GM23338 (cell line): ENCODE results near the gene GPR39. TPM values are rescaled to one million over a fixed set of nuclear protein-coding genes. Genes with fewer than 3 reads are reported as not detected.

Experiments
- ATAC-seq: fragments of 200-7000 bp; cut with Tn5 transposase; 3 replicates; pipeline ENCODE4 v1.9.1; 2020
- DNase-seq: peaks from one replicate; pipeline ENCODE4 v3.0.0-alpha.2; 2015; ENCODE audit warnings: low spot score
- H2AFZ ChIP-seq: fragments of 200-600 bp; sonication (generic); 2 replicates; pipeline ENCODE4 v1.8.0; 2016; ENCODE audit warnings: antibody characterized with exemption, mild to moderate bottlenecking, moderate library complexity
- H3F3A ChIP-seq: fragments of 200-600 bp; sonication (generic); replicated peaks from 2 replicates; pipeline ENCODE4 v1.8.0; 2017; ENCODE audit warnings: antibody characterized with exemption, mixed run types, low read depth
- H3K27ac ChIP-seq: fragments of 200-600 bp; sonication (generic); 2 replicates; pipeline ENCODE4 v1.6.1; 2016; ENCODE audit warnings: low read depth
- H3K27me3 ChIP-seq: fragments of 200-600 bp; sonication (generic); 2 replicates; pipeline ENCODE4 v1.8.0; 2016; ENCODE audit warnings: mild to moderate bottlenecking, mixed run types, moderate library complexity; ENCODE audit not compliant: insufficient read depth
- H3K36me3 ChIP-seq: fragments of 200-600 bp; sonication (generic); 2 replicates; pipeline ENCODE4 v1.8.0; 2016; ENCODE audit warnings: mild to moderate bottlenecking; ENCODE audit not compliant: insufficient read depth
- H3K4me1 ChIP-seq: fragments of 200-600 bp; sonication (generic); 2 replicates; pipeline ENCODE4 v1.8.0; 2016; ENCODE audit warnings: mild to moderate bottlenecking, moderate library complexity; ENCODE audit not compliant: insufficient read depth
- H3K4me2 ChIP-seq: fragments of 200-600 bp; sonication (generic); 2 replicates; pipeline ENCODE4 v1.7.1; 2017; ENCODE audit warnings: mixed run types
- H3K4me3 ChIP-seq: fragments of 200-600 bp; sonication (generic); 2 replicates; pipeline ENCODE4 v1.6.1; 2016; ENCODE audit warnings: mixed run types
- H3K79me2 ChIP-seq: fragments of 200-600 bp; sonication (generic); replicated peaks from 2 replicates; pipeline ENCODE4 v1.8.0; 2017; ENCODE audit warnings: mild to moderate bottlenecking; ENCODE audit not compliant: insufficient read depth
- H3K9me2 ChIP-seq: fragments of 200-600 bp; sonication (generic); 2 replicates; pipeline ENCODE4 v1.8.0; 2017; ENCODE audit not compliant: insufficient read depth
- H4K20me1 ChIP-seq: fragments of 200-600 bp; sonication (generic); replicated peaks from 2 replicates; pipeline ENCODE4 v1.8.0; 2017; ENCODE audit warnings: mild to moderate bottlenecking; ENCODE audit not compliant: insufficient read depth
- H3K27ac Mint-ChIP-seq: 2 replicates; pipeline ENCODE4 v1.8.0; 2020; ENCODE audit warnings: inconsistent platforms, mild to moderate bottlenecking, moderate library complexity, mixed read lengths
- H3K27me3 Mint-ChIP-seq: 3 replicates; pipeline ENCODE4 v1.8.0; 2022; ENCODE audit warnings: low read depth, mild to moderate bottlenecking, moderate library complexity, mixed read lengths, inconsistent platforms; ENCODE audit not compliant: insufficient read depth, poor library complexity
- H3K36me3 Mint-ChIP-seq: 3 replicates; pipeline ENCODE4 v1.8.0; 2021; ENCODE audit warnings: low read depth, mild to moderate bottlenecking, inconsistent platforms, moderate library complexity, mixed read lengths
- H3K4me1 Mint-ChIP-seq: 3 replicates; pipeline ENCODE4 v1.8.0; 2020; ENCODE audit warnings: mild to moderate bottlenecking, inconsistent platforms, mixed read lengths
- H3K4me3 Mint-ChIP-seq: 3 replicates; pipeline ENCODE4 v1.8.0; 2021; ENCODE audit warnings: moderate library complexity, mild to moderate bottlenecking, inconsistent platforms, mixed read lengths
- H3K9me3 Mint-ChIP-seq: 3 replicates; pipeline ENCODE4 v1.8.0; 2020; ENCODE audit warnings: moderate library complexity, mild to moderate bottlenecking, inconsistent platforms, mixed read lengths
- CTCF ChIP-seq, 2 experiments: fragments of 200-600 bp in 1 of 2; sonication (generic) in 1 of 2; conservative IDR thresholded peaks; 2 replicates each; pipeline versions ENCODE4 v1.5.1 to v1.6.1; 2016 to 2017; ENCODE audit warnings: antibody characterized with exemption in 2 of 2, low read depth in 2 of 2, mild to moderate bottlenecking in 2 of 2, moderate library complexity in 1 of 2
- ETS1 ChIP-seq: IDR thresholded peaks from 2 replicates; pipeline ENCODE4 v1.6.1; 2016; ENCODE audit warnings: antibody characterized with exemption
- EZH2 ChIP-seq: fragments of 200-600 bp; sonication (generic); IDR thresholded peaks from one replicate; pipeline ENCODE4 v1.8.0; 2017; ENCODE audit warnings: antibody characterized with exemption, mild to moderate bottlenecking, low read depth; ENCODE audit not compliant: unreplicated experiment
- ZNF114 ChIP-seq: fragments of 250-450 bp; sonication (Bioruptor Pico); IDR thresholded peaks from 2 replicates; pipeline ENCODE4 v1.5.0; 2020; ENCODE audit warnings: mild to moderate bottlenecking, moderate library complexity
- ZNF331 ChIP-seq: fragments of 250-450 bp; sonication (Bioruptor Pico); IDR thresholded peaks from 2 replicates; pipeline ENCODE4 v1.5.0; 2020; ENCODE audit warnings: low read depth, mild to moderate bottlenecking, moderate library complexity
- polyA plus RNA-seq: library from polyadenylated mRNA; unstranded; fragments of >200 nt; fragmentation: Nextera tagmentation; extraction: Ambion mirVana; gene quantifications from 2 replicates; pipeline ENCODE4 v1.2.1, GENCODE V29; 2016
- total RNA-seq: library from RNA; depleted of rRNA; stranded (reverse); fragments of >200 nt; shearing (Covaris generic); gene quantifications from 2 replicates; pipeline ENCODE4 v1.2.3, GENCODE V29; 2014

The GPR39 gene
- total and polyA plus RNA-seq, 2 experiments from 2014 or later, result 0.55 to 1.9 TPM

- Histone ChIP-seq H3K27me3 (no peaks in the 10 kb centered on the region), H4K20me1 (no peaks in the 10 kb centered on the region), H3K9me2 (0 out of 2 replicates have a peak, but pooled peaks cover 4% of the 10 kb centered on the region), H2AFZ (peak overlapping the region; percentile 69), H3K79me2 (no peaks in the 10 kb centered on the region), H3K4me3 (no peak overlapping the region), H3F3A (no peaks in the 10 kb centered on the region), H3K36me3 (no peaks in the 10 kb centered on the region), H3K27ac (no peak overlapping the region), H3K4me2 (no peak overlapping the region), H3K4me1 (peaks cover 31% of the 10 kb centered on the region)
- ATAC-seq (no peak), DNase-seq (no peak)
- Mint-ChIP-seq H3K9me3 (no peaks in the 10 kb centered on the region), H3K36me3 (no peaks in the 10 kb centered on the region), H3K4me3 (no peak overlapping the region), H3K27me3 (peaks cover 6% of the 10 kb centered on the region), H3K4me1 (peaks cover 29% of the 10 kb centered on the region), H3K27ac (no peak overlapping the region)
- TF ChIP-seq ZNF114 (CRISPR knock-in tag) (no peak), CTCF (conservative IDR thresholded peaks at IDR 0.05; ENCODE audit: low read depth in 2 of 2) (peak in 1 of 2 experiments; percentile 38; a peak in 2 of 4 replicates)
Observed at GRCh38 chr2:132584976-132585817, 168.6 kb downstream of the GPR39 start.

- no peaks in the 10 kb centered on the region for H4K20me1 ChIP-seq
- Mint-ChIP-seq H3K27ac (no peak overlapping the region), H3K27me3 (peaks cover 9% of the 10 kb centered on the region), H3K4me1 (peaks cover 34% of the 10 kb centered on the region), H3K36me3 (no peaks in the 10 kb centered on the region), H3K4me3 (no peak overlapping the region), H3K9me3 (no peaks in the 10 kb centered on the region)
- no peak overlapping the region for H3K4me2 ChIP-seq
- peaks cover 31% of the 10 kb centered on the region for H3K4me1 ChIP-seq
- no peaks in the 10 kb centered on the region for H3K36me3 ChIP-seq
- peak overlapping the region; percentile 69 for H2AFZ ChIP-seq
- H3K4me3 ChIP-seq, result no peak overlapping the region
- no peak overlapping the region for H3K27ac ChIP-seq
- no peaks in the 10 kb centered on the region for H3F3A ChIP-seq
- H3K27me3 ChIP-seq, result no peaks in the 10 kb centered on the region
- DNase-seq, result peak; percentile 17
- peak; percentile 19; the same call in 1 of the 3 replicates for ATAC-seq
- 0 out of 2 replicates have a peak, but pooled peaks cover 4% of the 10 kb centered on the region for H3K9me2 ChIP-seq
- no peaks in the 10 kb centered on the region for H3K79me2 ChIP-seq
- no peak for TF ChIP-seq ETS1
- TF ChIP-seq EZH2, result no peak
Observed at GRCh38 chr2:132586101-132586511, 169.5 kb downstream of the GPR39 start.

GRCh38 chr2:132586835-132587234 is 170.2 kb downstream of the GPR39 start:
- no peak for DNase-seq
- Histone ChIP-seq H2AFZ (no peak overlapping the region), H3K79me2 (no peaks in the 10 kb centered on the region), H3K4me2 (no peak overlapping the region), H3F3A (no peaks in the 10 kb centered on the region), H4K20me1 (no peaks in the 10 kb centered on the region), H3K36me3 (no peaks in the 10 kb centered on the region), H3K27me3 (no peaks in the 10 kb centered on the region), H3K4me1 (peaks cover 30% of the 10 kb centered on the region), H3K9me2 (0 out of 2 replicates have a peak, but pooled peaks cover 4% of the 10 kb centered on the region), H3K27ac (no peak overlapping the region), H3K4me3 (no peak overlapping the region)
- no peak for ATAC-seq
- H3K27ac Mint-ChIP-seq, result no peak overlapping the region
- no peaks in the 10 kb centered on the region for H3K9me3 Mint-ChIP-seq
- no peaks in the 10 kb centered on the region for H3K36me3 Mint-ChIP-seq
- peaks cover 6% of the 10 kb centered on the region for H3K27me3 Mint-ChIP-seq
- H3K4me3 Mint-ChIP-seq, result no peak overlapping the region
- H3K4me1 Mint-ChIP-seq, result peaks cover 31% of the 10 kb centered on the region
- TF ChIP-seq CTCF (conservative IDR thresholded peaks at IDR 0.05; ENCODE audit: low read depth in 2 of 2) (no peak), EZH2 (no peak), ZNF331 (no peak), ZNF114 (CRISPR knock-in tag) (no peak)
